ENCODE data around the gene MGARP. TPM values are rescaled to one million over a fixed set of nuclear protein-coding genes. Genes with fewer than 3 reads are reported as not detected.
A peak's percentile ranks its signal among the peaks of the same experiment; 100 is the strongest.
"Not testable (repeated sequence)": the region's sequence is repeated elsewhere in the genome, so short reads cannot be mapped to it uniquely, and the experiment has no call there.

MGARP gene
- total RNA-seq, 1 donor from 2014 or later = 0.45 TPM

DNA sequence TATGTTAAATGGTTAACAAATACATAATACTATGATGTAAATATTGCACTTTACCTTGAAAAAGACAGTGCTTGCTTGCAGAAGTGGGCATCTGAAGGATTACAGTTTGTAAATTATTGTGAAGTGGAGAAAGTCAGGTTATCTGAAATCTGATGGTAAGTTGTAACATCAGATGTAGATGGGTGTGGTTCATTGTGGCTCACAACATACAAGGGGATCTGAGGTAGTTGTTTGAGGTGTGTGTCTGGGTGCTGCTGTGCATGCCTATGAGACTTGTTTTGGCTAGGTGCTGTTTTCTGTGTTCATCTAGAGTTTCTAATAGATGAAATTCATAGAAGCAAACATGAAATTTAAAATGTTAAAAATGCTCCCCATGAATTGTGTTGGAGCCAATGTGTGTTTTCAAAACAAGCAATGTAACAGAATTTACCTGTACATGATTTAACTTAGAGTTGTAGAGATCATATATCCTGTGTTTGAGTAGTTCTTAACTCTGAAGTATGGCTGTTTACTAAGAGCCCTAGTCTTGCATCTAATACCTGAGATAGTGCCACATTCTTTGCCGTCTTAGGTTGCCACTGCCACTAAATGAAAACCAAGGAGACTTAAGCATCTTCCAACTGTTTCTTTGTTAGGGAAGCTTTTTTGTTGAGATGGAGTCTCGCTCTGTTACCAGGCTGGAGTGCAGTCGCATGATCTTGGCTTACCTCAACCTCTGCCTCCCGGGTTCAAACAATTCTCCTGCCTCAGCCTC lies 34.2 kb upstream of the MGARP start:
- TF ChIP-seq, protein P1, sequence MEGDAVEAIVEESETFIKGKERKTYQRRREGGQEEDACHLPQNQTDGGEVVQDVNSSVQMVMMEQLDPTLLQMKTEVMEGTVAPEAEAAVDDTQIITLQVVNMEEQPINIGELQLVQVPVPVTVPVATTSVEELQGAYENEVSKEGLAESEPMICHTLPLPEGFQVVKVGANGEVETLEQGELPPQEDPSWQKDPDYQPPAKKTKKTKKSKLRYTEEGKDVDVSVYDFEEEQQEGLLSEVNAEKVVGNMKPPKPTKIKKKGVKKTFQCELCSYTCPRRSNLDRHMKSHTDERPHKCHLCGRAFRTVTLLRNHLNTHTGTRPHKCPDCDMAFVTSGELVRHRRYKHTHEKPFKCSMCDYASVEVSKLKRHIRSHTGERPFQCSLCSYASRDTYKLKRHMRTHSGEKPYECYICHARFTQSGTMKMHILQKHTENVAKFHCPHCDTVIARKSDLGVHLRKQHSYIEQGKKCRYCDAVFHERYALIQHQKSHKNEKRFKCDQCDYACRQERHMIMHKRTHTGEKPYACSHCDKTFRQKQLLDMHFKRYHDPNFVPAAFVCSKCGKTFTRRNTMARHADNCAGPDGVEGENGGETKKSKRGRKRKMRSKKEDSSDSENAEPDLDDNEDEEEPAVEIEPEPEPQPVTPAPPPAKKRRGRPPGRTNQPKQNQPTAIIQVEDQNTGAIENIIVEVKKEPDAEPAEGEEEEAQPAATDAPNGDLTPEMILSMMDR (IDR thresholded peaks at IDR 0.05; ENCODE audit: insufficient read depth, low read depth, low read length) = no peak
- no peak for TF ChIP-seq EZH2 (IDR thresholded peaks at IDR 0.05; ENCODE audit: insufficient read depth, low read length)
- no peaks in the 10 kb centered on the region for H3K9me3 ChIP-seq (ENCODE audit: insufficient read depth, low read depth, low read length)
- H3K79me2 ChIP-seq (ENCODE audit: insufficient read depth, low read length) = peaks cover 99% of the 10 kb centered on the region
- H3K27ac Mint-ChIP-seq (ENCODE audit: unreplicated experiment) = peak overlapping the region; percentile 10
- H3K4me3 Mint-ChIP-seq (ENCODE audit: unreplicated experiment) = no peak overlapping the region
- no peaks in the 10 kb centered on the region for H3K27me3 ChIP-seq (ENCODE audit: insufficient read depth, low read length)
- peaks cover 16% of the 10 kb centered on the region for H3K4me1 Mint-ChIP-seq (ENCODE audit: low read depth, unreplicated experiment)
- no peak overlapping the region for H3K9ac ChIP-seq (ENCODE audit: low read length)
- H4K20me1 ChIP-seq (ENCODE audit: insufficient read depth, low read length) = peaks cover 83% of the 10 kb centered on the region
- H3K36me3 ChIP-seq (ENCODE audit: insufficient read depth, low read length) = no peaks in the 10 kb centered on the region
- no peaks in the 10 kb centered on the region for H3K36me3 Mint-ChIP-seq (ENCODE audit: low read depth, unreplicated experiment)
- no peak overlapping the region for H3K4me3 ChIP-seq (ENCODE audit: insufficient read depth, low read depth, low read length)
- H3K4me1 ChIP-seq (ENCODE audit: insufficient read depth, low read length) = no peaks in the 10 kb centered on the region
- peak; percentile 34 for FAIRE-seq
- no peaks in the 10 kb centered on the region for H3K9me3 Mint-ChIP-seq (ENCODE audit: unreplicated experiment)
- no peak for DNase-seq (ENCODE audit: low read depth)
- H2AFZ ChIP-seq (ENCODE audit: low read depth, low read length) = no peak overlapping the region
- no peak overlapping the region for H3K4me2 ChIP-seq (ENCODE audit: low read length)
- H3K27me3 Mint-ChIP-seq (ENCODE audit: low read depth, unreplicated experiment) = no peaks in the 10 kb centered on the region
- no peak overlapping the region for H3K27ac ChIP-seq (ENCODE audit: low read depth, low read length)

DNA sequence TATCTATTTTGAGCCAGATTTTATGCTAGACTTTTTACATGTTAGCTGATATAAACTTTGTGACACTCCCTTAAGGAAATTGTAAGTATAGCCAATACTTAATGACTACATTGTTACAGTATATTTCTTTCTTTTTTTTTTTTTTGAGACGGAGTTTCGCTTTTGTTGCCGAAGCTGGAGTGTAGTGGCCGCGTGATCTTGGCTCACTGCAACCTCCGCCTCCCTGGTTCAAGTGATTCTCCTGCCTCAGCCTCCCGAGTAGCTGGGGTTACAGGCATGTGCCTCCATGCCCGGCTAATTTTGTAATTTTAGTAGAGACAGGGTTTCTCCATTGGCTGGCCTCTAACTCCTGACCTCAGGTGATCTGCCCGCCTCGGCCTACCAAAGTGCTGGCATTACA lies 33.4 kb upstream of the MGARP start:
- not testable (repeated sequence) for H3K4me3 ChIP-seq (ENCODE audit: insufficient read depth, low read depth, low read length); H3K4me2 ChIP-seq (ENCODE audit: low read length); H3K27ac Mint-ChIP-seq (ENCODE audit: unreplicated experiment); H3K36me3 Mint-ChIP-seq (ENCODE audit: low read depth, unreplicated experiment); H2AFZ ChIP-seq (ENCODE audit: low read depth, low read length); H3K36me3 ChIP-seq (ENCODE audit: insufficient read depth, low read length); H3K27ac ChIP-seq (ENCODE audit: low read depth, low read length); FAIRE-seq; DNase-seq (ENCODE audit: low read depth); H3K9ac ChIP-seq (ENCODE audit: low read length); H3K27me3 ChIP-seq (ENCODE audit: insufficient read depth, low read length); H3K4me3 Mint-ChIP-seq (ENCODE audit: unreplicated experiment); H3K9me3 ChIP-seq (ENCODE audit: insufficient read depth, low read depth, low read length); H3K4me1 ChIP-seq (ENCODE audit: insufficient read depth, low read length); H3K27me3 Mint-ChIP-seq (ENCODE audit: low read depth, unreplicated experiment); H3K9me3 Mint-ChIP-seq (ENCODE audit: unreplicated experiment)
- H4K20me1 ChIP-seq (ENCODE audit: insufficient read depth, low read length) = peaks cover 80% of the 10 kb centered on the region
- peaks cover 16% of the 10 kb centered on the region for H3K4me1 Mint-ChIP-seq (ENCODE audit: low read depth, unreplicated experiment)
- H3K79me2 ChIP-seq (ENCODE audit: insufficient read depth, low read length) = peaks cover 99% of the 10 kb centered on the region

DNA sequence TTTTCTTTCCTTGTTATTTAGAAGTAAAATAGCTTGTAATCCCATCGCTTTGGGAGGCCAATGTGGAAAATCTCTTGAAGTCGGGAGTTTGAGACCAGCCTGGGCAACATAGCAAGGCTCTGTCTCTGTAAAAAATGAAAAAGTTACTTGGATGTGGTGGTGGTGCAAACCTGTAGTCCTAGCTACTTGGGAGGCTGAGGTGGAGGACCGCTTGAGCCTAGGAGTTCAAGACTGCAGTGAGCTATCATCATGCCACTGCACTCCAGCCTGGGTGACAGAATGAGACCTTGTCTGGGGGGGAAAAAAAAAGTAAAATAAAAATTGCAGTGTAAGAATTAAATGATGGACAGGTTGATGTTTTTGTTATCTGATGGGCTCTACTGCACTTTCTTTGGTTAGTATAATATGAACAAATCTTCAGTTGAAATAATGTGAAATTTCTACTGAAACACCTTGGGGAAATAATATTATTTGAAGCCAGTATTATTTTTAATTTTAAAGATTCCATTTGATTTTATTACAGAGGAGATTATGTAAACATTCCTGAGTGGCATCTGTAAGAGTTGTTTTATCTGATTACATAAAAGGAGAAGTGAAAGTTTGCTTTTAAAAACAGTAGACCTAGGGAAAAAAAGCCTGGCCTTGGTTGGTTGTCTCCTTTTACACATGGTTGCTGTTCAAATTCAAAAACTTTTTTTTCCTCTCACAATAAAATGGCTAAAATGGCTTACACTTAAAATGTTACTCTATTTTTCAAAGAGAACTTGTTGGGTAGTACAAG lies 32.7 kb upstream of the MGARP start:
- H2AFZ ChIP-seq (ENCODE audit: low read depth, low read length) = no peak overlapping the region
- no peak overlapping the region for H3K27ac Mint-ChIP-seq (ENCODE audit: unreplicated experiment)
- H3K9ac ChIP-seq (ENCODE audit: low read length) = no peak overlapping the region
- no peaks in the 10 kb centered on the region for H3K27me3 ChIP-seq (ENCODE audit: insufficient read depth, low read length)
- H3K36me3 Mint-ChIP-seq (ENCODE audit: low read depth, unreplicated experiment) = no peaks in the 10 kb centered on the region
- no peak overlapping the region for H3K4me2 ChIP-seq (ENCODE audit: low read length)
- no peaks in the 10 kb centered on the region for H3K9me3 ChIP-seq (ENCODE audit: insufficient read depth, low read depth, low read length)
- H4K20me1 ChIP-seq (ENCODE audit: insufficient read depth, low read length) = peaks cover 77% of the 10 kb centered on the region
- peaks cover 99% of the 10 kb centered on the region for H3K79me2 ChIP-seq (ENCODE audit: insufficient read depth, low read length)
- H3K36me3 ChIP-seq (ENCODE audit: insufficient read depth, low read length) = no peaks in the 10 kb centered on the region
- FAIRE-seq = no peak
- no peak for DNase-seq (ENCODE audit: low read depth)
- TF ChIP-seq EZH2 (IDR thresholded peaks at IDR 0.05; ENCODE audit: insufficient read depth, low read length) = no peak
- H3K4me1 ChIP-seq (ENCODE audit: insufficient read depth, low read length) = no peaks in the 10 kb centered on the region
- H3K9me3 Mint-ChIP-seq (ENCODE audit: unreplicated experiment) = no peaks in the 10 kb centered on the region
- H3K27me3 Mint-ChIP-seq (ENCODE audit: low read depth, unreplicated experiment) = no peaks in the 10 kb centered on the region
- H3K4me1 Mint-ChIP-seq (ENCODE audit: low read depth, unreplicated experiment) = peaks cover 16% of the 10 kb centered on the region
- no peak overlapping the region for H3K4me3 Mint-ChIP-seq (ENCODE audit: unreplicated experiment)
- H3K4me3 ChIP-seq (ENCODE audit: insufficient read depth, low read depth, low read length) = no peak overlapping the region
- no peak overlapping the region for H3K27ac ChIP-seq (ENCODE audit: low read depth, low read length)
